HepG2 (cell line): Measurements from ENCODE around the gene NXN. TPM values are rescaled to one million over a fixed set of nuclear protein-coding genes. Genes with fewer than 3 reads are reported as not detected.
A peak's percentile ranks its signal among the peaks of the same experiment; 100 is the strongest.

ENCODE experiments used
- ATAC-seq: fragments of 200-7000 bp; cut with Tn5 transposase; 3 replicates; pipeline ENCODE4 v1.9.1; 2020; ENCODE audit warnings: mild to moderate bottlenecking, moderate library complexity
- BruUV-seq: library from RNA; stranded (reverse); fragments of 400-500 nt; replicated peaks from 2 replicates; lab custom pipeline; 2021; lab: Mats Ljungman, UMichigan
- CTCF ChIA-PET: fragments of 300-600 bp; formaldehyde crosslinking; extraction: SDS; loops from one replicate; lab custom pipeline; 2021; ENCODE audit warnings: low total read pairs, inconsistent platforms, low intra/inter-chr PET ratio; lab: Yijun Ruan, JAX
- POLR2A ChIA-PET: fragments of 350-600 bp; sonication (Branson Sonifier 250); formaldehyde crosslinking; loops from one replicate; lab custom pipeline; 2020; ENCODE audit warnings: antibody characterized with exemption, inconsistent platforms; lab: Yijun Ruan, JAX
- DNase-seq: peaks from one replicate; pipeline ENCODE4 v3.0.0-alpha.2; 2015; ENCODE audit warnings: low spot score
- FAIRE-seq: peaks from 3 replicates; lab custom pipeline; 2011; peaks lifted over from hg19 to GRCh38; lab: Jason Lieb, UNC
- H2AFZ ChIP-seq: one replicate; pipeline ENCODE4 v1.6.1; 2011; ENCODE audit warnings: low read length, inconsistent platforms
- H3K27ac ChIP-seq: fragments of 300-600 bp; 3 replicates; pipeline ENCODE4 v1.8.0; 2011; ENCODE audit warnings: mixed run types, mild to moderate bottlenecking, mixed read lengths, low read length, inconsistent platforms; ENCODE audit not compliant: insufficient read depth; ENCODE audit errors: extremely low read length
- H3K27me3 ChIP-seq, 2 experiments: fragments of 200-600 bp in 1 of 2; 2 replicates in 1 of 2; 3 replicates in 1 of 2; pipeline versions ENCODE4 v1.6.0 to v1.8.0; 2011; ENCODE audit warnings: low read length in 2 of 2, mild to moderate bottlenecking in 2 of 2, moderate library complexity in 2 of 2, inconsistent platforms in 1 of 2; ENCODE audit not compliant: insufficient read depth in 2 of 2, control insufficient read depth in 1 of 2
- H3K36me3 ChIP-seq, 2 experiments: fragments of 200-600 bp in 1 of 2; replicated peaks in 1 of 2; 2 replicates in 1 of 2; 3 replicates in 1 of 2; pipeline versions ENCODE4 v1.5.1 to v1.8.0; 2011; ENCODE audit warnings: low read length in 2 of 2, inconsistent platforms in 1 of 2; ENCODE audit not compliant: insufficient read depth in 2 of 2, control insufficient read depth in 1 of 2
- H3K4me1 ChIP-seq: 2 replicates; pipeline ENCODE4 v1.5.1; 2012; ENCODE audit warnings: low read length, inconsistent platforms; ENCODE audit not compliant: insufficient read depth
- H3K4me2 ChIP-seq: 2 replicates; pipeline ENCODE4 v1.6.0; 2011; ENCODE audit warnings: low read depth, low read length, inconsistent platforms
- H3K4me3 ChIP-seq, 3 experiments: fragments of 200-600 bp in 1 of 3; sonication (generic), shearing (Covaris generic) in 1 of 3; replicated peaks in 1 of 3; 2 replicates each; pipeline ENCODE4 v1.5.1; 2011 to 2016; ENCODE audit warnings: low read length in 3 of 3, inconsistent platforms in 2 of 3, low read depth in 2 of 3, mild to moderate bottlenecking in 2 of 3, control low read depth in 1 of 3, mixed read lengths in 1 of 3; ENCODE audit not compliant: insufficient read depth in 1 of 3
- H3K79me2 ChIP-seq: one replicate; pipeline ENCODE4 v1.6.1; 2011; ENCODE audit warnings: low read length, inconsistent platforms; ENCODE audit not compliant: insufficient read depth
- H3K9ac ChIP-seq: 2 replicates; pipeline ENCODE4 v1.6.0; 2011; ENCODE audit warnings: mild to moderate bottlenecking, low read depth, low read length, inconsistent platforms; ENCODE audit not compliant: insufficient read depth
- H3K9me3 ChIP-seq: 2 replicates; pipeline ENCODE4 v1.5.1; 2012; ENCODE audit warnings: mild to moderate bottlenecking, low read length
- H4K20me1 ChIP-seq: 2 replicates; pipeline ENCODE4 v1.6.0; 2011; ENCODE audit warnings: inconsistent platforms, mild to moderate bottlenecking, low read length, moderate library complexity; ENCODE audit not compliant: insufficient read depth
- AHDC1 ChIP-seq: sonication (generic); formaldehyde crosslinking; IDR thresholded peaks from 2 replicates; pipeline ENCODE4 v1.5.1; 2020; ENCODE audit warnings: mild to moderate bottlenecking, missing genetic modification reagents, borderline replicate concordance
- ATF7 ChIP-seq, 2 experiments: fragments of 450-650 bp in 1 of 2; sonication (generic) in 1 of 2; formaldehyde crosslinking in 1 of 2; IDR thresholded peaks; 2 replicates each; pipeline versions ENCODE4 v1.4.0 to v1.6.1; 2016 to 2020; ENCODE audit warnings: antibody characterized with exemption in 1 of 2, mild to moderate bottlenecking in 1 of 2, missing genetic modification reagents in 1 of 2
- CEBPG ChIP-seq: IDR thresholded peaks from 2 replicates; pipeline ENCODE4 v1.6.1; 2016
- RNF219 ChIP-seq: sonication (generic); formaldehyde crosslinking; IDR thresholded peaks from 2 replicates; pipeline ENCODE4 v1.5.0; 2020; ENCODE audit warnings: mild to moderate bottlenecking, missing genetic modification reagents
- SP4 ChIP-seq: sonication (generic); formaldehyde crosslinking; IDR thresholded peaks from 2 replicates; pipeline ENCODE4 v1.8.1; 2023; ENCODE audit warnings: mild to moderate bottlenecking, missing genetic modification reagents
- ZBTB33 ChIP-seq: sonication (generic); formaldehyde crosslinking; IDR thresholded peaks from 2 replicates; pipeline ENCODE4 v1.4.0; 2020; ENCODE audit warnings: missing genetic modification reagents
- ZNF556 ChIP-seq: sonication (generic); formaldehyde crosslinking; IDR thresholded peaks from 2 replicates; pipeline ENCODE4 v1.4.0; 2020; ENCODE audit warnings: mild to moderate bottlenecking, missing genetic modification reagents, borderline replicate concordance
- ZNF672 ChIP-seq: sonication (generic); formaldehyde crosslinking; IDR thresholded peaks from 2 replicates; pipeline ENCODE4 v1.8.1; 2022; ENCODE audit warnings: missing genetic modification reagents
- WGBS: methylation state at CpG from one replicate; pipeline ENCODE4 v1.1.6; 2017; ENCODE audit warnings: low lambda C conversion rate; 5-methylcytosine and 5-hydroxymethylcytosine counted together
- in situ Hi-C: cut with HindIII; loops from 2 replicates; pipeline ENCODE4 v1.10.0; 2017; ENCODE audit warnings: low pct_unique_long_range_greater_than_20kb; ENCODE audit not compliant: extremely low pct_ligation_motif_present
- intact Hi-C: fragments of 100-400 bp; cut with micrococcal nuclease; formaldehyde crosslinking; loops from one replicate; pipeline ENCODE4 v1.10.0; 2022; ENCODE audit not compliant: unreplicated experiment
- polyA plus RNA-seq, 8 experiments: library from polyadenylated mRNA; depleted of rRNA in 3 of 8; stranded (reverse) in 7 of 8; unstranded in 1 of 8; fragments of >200 nt; fragmentation: Illumina TruSeq in 4 of 8; extraction: Trizol in 4 of 8; gene quantifications; 2 replicates each; pipeline versions ENCODE4 v1.2.1 to v1.2.3, GENCODE V29; 2011 to 2016; ENCODE audit warnings: low read depth in 4 of 8, missing spikeins in 1 of 8, mixed read lengths in 1 of 8; ENCODE audit not compliant: insufficient read depth in 1 of 8
- total RNA-seq, 5 experiments: library from RNA; depleted of rRNA; stranded (reverse); fragments of >200 nt; fragmentation: Illumina TruSeq; extraction: Trizol; gene quantifications; 2 replicates each; pipeline ENCODE4 v1.2.3, GENCODE V29; 2016; ENCODE audit warnings: low read depth in 1 of 5

Gene NXN
- total and polyA plus RNA-seq, 2 of the 13 experiments (the other 11 are each of a cell fraction or from before 2014, with no cell fraction given) = 22.2 to 24.3 TPM

GRCh38 chr17:767076-767475 lies 212.5 kb downstream of the NXN start:
- Histone ChIP-seq H3K4me2 (no peak overlapping the region), H3K4me3 (no peak overlapping the region), H3K9me3 (no peaks in the 10 kb centered on the region), H3K36me3 (peaks cover 23 to 55% of the 10 kb centered on the region in 2 experiments), H3K4me1 (no peaks in the 10 kb centered on the region), H3K27ac (no peak overlapping the region), H3K79me2 (no peaks in the 10 kb centered on the region), H2AFZ (no peak overlapping the region), H3K9ac (no peak overlapping the region), H4K20me1 (no peaks in the 10 kb centered on the region), H3K27me3 (no peaks in the 10 kb centered on the region)
- no TSS peak for BruUV-seq
- ChIA-PET POLR2A (interaction anchor here (1.0 kb wide), 1 partner anchor 14 kb away, joined by 3 read pairs; the partner anchor contains the start of gene GLOD4), CTCF (no interaction called here)
- no peak for FAIRE-seq
- intact Hi-C loops = no loop called here
- no peak for DNase-seq
- no peak for ATAC-seq
- WGBS = 82% methylated on average over 3 of the region's 3 CpGs
- in situ Hi-C loops = no loop called here
- no peak for TF ChIP-seq ZNF556 (CRISPR knock-in tag)
- TF ChIP-seq SP4 (CRISPR knock-in tag) = no peak
- no peak for TF ChIP-seq CEBPG (CRISPR knock-in tag)
- TF ChIP-seq ATF7 (IDR thresholded peaks at IDR 0.05) = no peak
- TF ChIP-seq ATF7 (CRISPR knock-in tag; IDR thresholded peaks at IDR 0.05) = no peak

GRCh38 chr17:760371-760770 lies 219.2 kb downstream of the NXN start:
- ChIA-PET CTCF (no interaction called here), POLR2A (no interaction called here)
- ATAC-seq (no peak), FAIRE-seq (no peak), DNase-seq (no peak)
- 98% methylated on average over 9 of the region's 9 CpGs for WGBS
- H3K36me3 ChIP-seq = peaks cover 11 to 47% of the 10 kb centered on the region in 2 experiments
- no peaks in the 10 kb centered on the region for H3K27me3 ChIP-seq
- no peak overlapping the region for H2AFZ ChIP-seq
- in situ Hi-C loops = no loop called here
- H3K9ac ChIP-seq = no peak overlapping the region
- no TSS peak for BruUV-seq
- no peak overlapping the region for H3K27ac ChIP-seq
- no peak overlapping the region for H3K4me2 ChIP-seq
- H4K20me1 ChIP-seq = no peaks in the 10 kb centered on the region
- H3K9me3 ChIP-seq = no peaks in the 10 kb centered on the region
- intact Hi-C loops = no loop called here
- H3K4me1 ChIP-seq = no peaks in the 10 kb centered on the region
- no peak overlapping the region for H3K4me3 ChIP-seq
- no peaks in the 10 kb centered on the region for H3K79me2 ChIP-seq
- TF ChIP-seq ZBTB33 (0 out of 2 replicates have a peak, but pooled peaks have one; percentile 40), ZNF672 (CRISPR knock-in tag) (no peak), AHDC1 (CRISPR knock-in tag) (no peak), RNF219 (CRISPR knock-in tag) (no peak)
